OCI-LY1 (cell line): ENCODE results near the gene NECAB2.

ENCODE experiments used
- H2AFZ ChIP-seq: fragments of 200-600 bp; sonication (generic), shearing (Covaris generic); 2 replicates; pipeline ENCODE4 v1.6.0; 2014; ENCODE audit warnings: antibody characterized with exemption, mild to moderate bottlenecking, low read length
- H3F3A ChIP-seq: fragments of 200-600 bp; sonication (generic), shearing (Covaris generic); 2 replicates; pipeline ENCODE4 v1.6.0; 2014; ENCODE audit warnings: mild to moderate bottlenecking, antibody characterized with exemption, low read length, moderate library complexity; ENCODE audit not compliant: insufficient read depth
- H3K27ac ChIP-seq: fragments of 200-600 bp; sonication (generic); 2 replicates; pipeline ENCODE4 v1.5.1; 2014; ENCODE audit warnings: low read length, mixed run types, mild to moderate bottlenecking, low read depth; ENCODE audit not compliant: poor library complexity, severe bottlenecking
- H3K27me3 ChIP-seq: fragments of 200-600 bp; sonication (generic); 2 replicates; pipeline ENCODE4 v1.6.0; 2014; ENCODE audit warnings: antibody characterized with exemption, mild to moderate bottlenecking, low read length, moderate library complexity; ENCODE audit not compliant: insufficient read depth
- H3K36me3 ChIP-seq: fragments of 200-600 bp; sonication (generic); 2 replicates; pipeline ENCODE4 v1.6.1; 2014; ENCODE audit warnings: mild to moderate bottlenecking, antibody characterized with exemption, low read length, moderate library complexity, mixed read lengths; ENCODE audit not compliant: insufficient read depth
- H3K4me1 ChIP-seq: fragments of 200-600 bp; sonication (generic); 2 replicates; pipeline ENCODE4 v1.5.1; 2014; ENCODE audit warnings: mild to moderate bottlenecking, low read length, moderate library complexity; ENCODE audit not compliant: insufficient read depth, severe bottlenecking
- H3K4me2 ChIP-seq: fragments of 200-600 bp; sonication (generic), shearing (Covaris generic); 2 replicates; pipeline ENCODE4 v1.6.1; 2014; ENCODE audit warnings: low read length
- H3K4me3 ChIP-seq: fragments of 200-600 bp; sonication (generic); 2 replicates; pipeline ENCODE4 v1.5.1; 2014; ENCODE audit warnings: low read length, low read depth, mild to moderate bottlenecking, mixed read lengths; ENCODE audit not compliant: poor library complexity, severe bottlenecking
- H3K79me2 ChIP-seq: fragments of 200-600 bp; shearing (Covaris generic); 2 replicates; pipeline ENCODE4 v1.6.1; 2016; ENCODE audit warnings: mixed run types, low read length, mixed read lengths; ENCODE audit not compliant: insufficient read depth
- H3K9ac ChIP-seq: fragments of 200-600 bp; sonication (generic), shearing (Covaris generic); 2 replicates; pipeline ENCODE4 v1.6.1; 2014; ENCODE audit warnings: mild to moderate bottlenecking, low read length, mixed read lengths
- H3K9me2 ChIP-seq: fragments of 200-600 bp; sonication (generic), shearing (Covaris generic); 2 replicates; pipeline ENCODE4 v1.6.1; 2014; ENCODE audit warnings: low read depth, mild to moderate bottlenecking, low read length, mixed read lengths
- H3K9me3 ChIP-seq: fragments of 200-600 bp; shearing (Covaris generic); 2 replicates; pipeline ENCODE4 v1.6.1; 2014; ENCODE audit warnings: low read length, mixed read lengths
- H4K20me1 ChIP-seq: fragments of 200-600 bp; sonication (generic), shearing (Covaris generic); 2 replicates; pipeline ENCODE4 v1.6.0; 2016; ENCODE audit warnings: mild to moderate bottlenecking, low read length; ENCODE audit not compliant: insufficient read depth
- CTCF ChIP-seq: fragments of 200-600 bp; sonication (generic), shearing (Covaris generic); IDR thresholded peaks from 2 replicates; pipeline ENCODE4 v1.5.1; 2017; ENCODE audit warnings: mild to moderate bottlenecking, antibody characterized with exemption, low read length, moderate library complexity, mixed read lengths
- EZH2 ChIP-seq: fragments of 200-600 bp; sonication (generic), shearing (Covaris generic); IDR thresholded peaks from 2 replicates; pipeline ENCODE4 v1.8.0; 2017; ENCODE audit warnings: borderline replicate concordance, mixed run types, mild to moderate bottlenecking, antibody characterized with exemption, low read length, moderate library complexity, mixed read lengths

NECAB2 gene

GRCh38 chr16:83937267-83937666 lies 30.8 kb upstream of the NECAB2 start:
- Histone ChIP-seq H3K9ac (no peak overlapping the region), H3K9me2 (no peaks in the 10 kb centered on the region), H3K4me2 (no peak overlapping the region), H3K79me2 (no peaks in the 10 kb centered on the region), H3K4me1 (no peaks in the 10 kb centered on the region), H3K36me3 (no peaks in the 10 kb centered on the region), H3K27ac (no peak overlapping the region), H3F3A (no peaks in the 10 kb centered on the region), H3K27me3 (no peaks in the 10 kb centered on the region), H2AFZ (no peak overlapping the region), H4K20me1 (no peaks in the 10 kb centered on the region), H3K9me3 (no peaks in the 10 kb centered on the region), H3K4me3 (no peak overlapping the region)
- TF ChIP-seq CTCF: no peak
- TF ChIP-seq EZH2: no peak

- H3K9ac ChIP-seq: no peak overlapping the region
- H3K9me3 ChIP-seq: no peaks in the 10 kb centered on the region
- H3F3A ChIP-seq: no peaks in the 10 kb centered on the region
- H3K79me2 ChIP-seq: no peaks in the 10 kb centered on the region
- H3K9me2 ChIP-seq: no peaks in the 10 kb centered on the region
- no peak overlapping the region for H3K4me2 ChIP-seq
- no peaks in the 10 kb centered on the region for H3K27me3 ChIP-seq
- H2AFZ ChIP-seq: no peak overlapping the region
- no peaks in the 10 kb centered on the region for H3K36me3 ChIP-seq
- H3K27ac ChIP-seq: no peak overlapping the region
- no peaks in the 10 kb centered on the region for H3K4me1 ChIP-seq
- H4K20me1 ChIP-seq: no peaks in the 10 kb centered on the region
- no peak for TF ChIP-seq CTCF
- no peak for TF ChIP-seq EZH2
- no peak overlapping the region for H3K4me3 ChIP-seq
Observed at GRCh38 chr16:83937922-83938885, 29.8 kb upstream of the NECAB2 start.

GRCh38 chr16:83939266-83939855 lies 28.7 kb upstream of the NECAB2 start:
- H3F3A ChIP-seq: no peaks in the 10 kb centered on the region
- no peak overlapping the region for H2AFZ ChIP-seq
- H3K9ac ChIP-seq: no peak overlapping the region
- no peaks in the 10 kb centered on the region for H3K9me2 ChIP-seq
- no peaks in the 10 kb centered on the region for H3K4me1 ChIP-seq
- no peak overlapping the region for H3K27ac ChIP-seq
- no peaks in the 10 kb centered on the region for H3K27me3 ChIP-seq
- H3K79me2 ChIP-seq: no peaks in the 10 kb centered on the region
- no peaks in the 10 kb centered on the region for H3K36me3 ChIP-seq
- TF ChIP-seq EZH2 (no peak), CTCF (no peak)
- no peaks in the 10 kb centered on the region for H4K20me1 ChIP-seq
- H3K9me3 ChIP-seq: no peaks in the 10 kb centered on the region
- no peak overlapping the region for H3K4me3 ChIP-seq
- H3K4me2 ChIP-seq: no peak overlapping the region
